ENCODE measurements around the gene PAQR7. TPM values are rescaled to one million over a fixed set of nuclear protein-coding genes. Genes with fewer than 3 reads are reported as not detected.

PAQR7 gene
- total RNA-seq, 1 experiment from 2014 or later = 4.4 TPM

- Mint-ChIP-seq H3K4me1 (ENCODE audit: insufficient read depth, unreplicated experiment) (peaks cover 7% of the 10 kb centered on the region), H3K27ac (ENCODE audit: low read depth, unreplicated experiment) (no peak overlapping the region), H3K36me3 (ENCODE audit: insufficient read depth, unreplicated experiment) (no peaks in the 10 kb centered on the region), H3K4me3 (ENCODE audit: unreplicated experiment) (no peak overlapping the region), H3K27me3 (ENCODE audit: insufficient read depth, unreplicated experiment) (no peaks in the 10 kb centered on the region), H3K9me3 (ENCODE audit: unreplicated experiment) (no peaks in the 10 kb centered on the region)
- no peak for DNase-seq (ENCODE audit: unreplicated experiment)
- intact Hi-C loops (cut with micrococcal nuclease) = no loop called here
- no TSS peak for BruUV-seq (replicated peaks)
- TF ChIP-seq CTCF (IDR thresholded peaks at IDR 0.05; ENCODE audit: unreplicated experiment) = no peak
- POLR2A ChIA-PET = no interaction called here
- CTCF ChIA-PET = interaction anchor here (0.6 to 1.5 kb wide), 2 partner anchors 13 to 324 kb away, joined by 3 to 5 read pairs; no protein-coding TSS in a partner anchor
These were observed 33.5 kb upstream of the PAQR7 start for GRCh38 chr1:25909040-25909439.

- H3K36me3 Mint-ChIP-seq (ENCODE audit: insufficient read depth, unreplicated experiment) = no peaks in the 10 kb centered on the region
- POLR2A ChIA-PET = interaction anchor here (0.5 to 4.4 kb wide), 3 partner anchors 88 to 425 kb away, joined by 3 to 27 read pairs (median 4); partner anchors contain the start of gene PAFAH2
- no peak for TF ChIP-seq CTCF (IDR thresholded peaks at IDR 0.05; ENCODE audit: unreplicated experiment)
- DNase-seq (ENCODE audit: unreplicated experiment) = no peak
- CTCF ChIA-PET = interaction anchor here (1.5 kb wide), 1 partner anchor 12 kb away, joined by 5 read pairs; no protein-coding TSS in a partner anchor
- H3K4me1 Mint-ChIP-seq (ENCODE audit: insufficient read depth, unreplicated experiment) = peaks cover 11% of the 10 kb centered on the region
- no TSS peak for BruUV-seq (replicated peaks)
- H3K4me3 Mint-ChIP-seq (ENCODE audit: unreplicated experiment) = no peak overlapping the region
- no peaks in the 10 kb centered on the region for H3K27me3 Mint-ChIP-seq (ENCODE audit: insufficient read depth, unreplicated experiment)
- H3K9me3 Mint-ChIP-seq (ENCODE audit: unreplicated experiment) = no peaks in the 10 kb centered on the region
- intact Hi-C loops (cut with micrococcal nuclease) = no loop called here
- no peak overlapping the region for H3K27ac Mint-ChIP-seq (ENCODE audit: low read depth, unreplicated experiment)
These were observed 32.7 kb upstream of the PAQR7 start for GRCh38 chr1:25908161-25908560.

DNA sequence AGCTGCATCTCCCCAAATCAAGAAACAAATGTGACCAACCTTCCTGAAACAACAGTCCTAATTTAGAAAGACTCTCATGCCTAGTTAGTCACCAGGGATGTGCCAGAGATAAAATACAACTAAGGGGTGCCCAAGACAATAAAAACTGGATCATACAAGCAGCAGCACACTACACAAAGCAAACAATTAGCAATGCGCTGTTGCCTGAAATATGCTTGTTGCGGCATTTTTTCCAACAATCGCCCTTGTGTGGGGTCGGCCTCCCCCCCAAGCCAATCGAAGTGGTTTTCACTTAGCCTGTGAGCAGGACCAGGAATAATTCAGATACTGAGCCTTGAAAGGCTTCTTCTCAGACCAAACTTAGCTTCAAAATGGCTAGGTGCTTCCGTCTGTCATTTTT is 32.1 kb upstream of the PAQR7 start:
- ChIA-PET POLR2A (interaction anchor here (0.7 to 4.4 kb wide), 2 partner anchors 89 to 411 kb away, joined by 3 to 27 read pairs; partner anchors contain the start of gene PAFAH2), CTCF (interaction anchor here (0.6 to 1.5 kb wide), 3 partner anchors 12 to 548 kb away, joined by 3 to 5 read pairs (median 4); partner anchors contain the start of gene MTFR1L)
- Mint-ChIP-seq H3K36me3 (ENCODE audit: insufficient read depth, unreplicated experiment) (no peaks in the 10 kb centered on the region), H3K9me3 (ENCODE audit: unreplicated experiment) (no peaks in the 10 kb centered on the region), H3K27ac (ENCODE audit: low read depth, unreplicated experiment) (no peak overlapping the region), H3K27me3 (ENCODE audit: insufficient read depth, unreplicated experiment) (no peaks in the 10 kb centered on the region), H3K4me1 (ENCODE audit: insufficient read depth, unreplicated experiment) (peaks cover 12% of the 10 kb centered on the region), H3K4me3 (ENCODE audit: unreplicated experiment) (peak overlapping the region; percentile 91)
- intact Hi-C loops (cut with micrococcal nuclease) = no loop called here
- no peak for TF ChIP-seq CTCF (IDR thresholded peaks at IDR 0.05; ENCODE audit: unreplicated experiment)
- DNase-seq (ENCODE audit: unreplicated experiment) = no peak
- BruUV-seq (replicated peaks) = no TSS peak

DNA sequence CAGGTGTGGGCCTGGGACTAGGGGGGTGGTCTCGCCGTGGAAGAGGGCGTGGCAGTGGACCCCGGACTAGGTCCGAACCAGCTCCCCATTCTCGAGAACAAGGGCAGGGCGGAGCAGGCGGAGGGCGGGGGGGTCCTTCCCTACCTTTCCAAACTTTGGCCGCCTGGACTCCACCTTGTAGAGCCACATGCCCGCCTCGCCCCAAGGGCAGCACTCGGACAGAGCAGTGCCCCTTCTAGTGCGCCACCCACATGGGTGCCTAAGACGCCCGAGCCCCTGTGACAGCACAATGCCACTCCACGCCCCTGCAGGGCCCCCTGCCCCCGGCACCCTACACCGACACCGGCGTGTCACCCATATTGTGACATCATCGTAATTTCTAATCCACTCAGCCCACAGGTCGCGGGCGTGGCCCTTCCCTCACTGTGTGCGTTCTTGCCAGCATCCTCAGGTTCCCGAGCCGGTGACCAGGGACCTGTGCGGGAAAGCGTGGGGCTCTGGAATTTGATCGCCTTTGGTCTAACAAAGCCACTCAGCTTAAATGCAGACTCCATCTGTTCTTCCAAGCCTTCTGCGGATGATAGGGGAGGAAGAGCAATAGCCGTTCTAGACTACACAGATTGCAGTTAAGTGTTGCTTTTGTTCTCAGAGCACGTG is 31.3 kb upstream of the PAQR7 start:
- no TSS peak for BruUV-seq (replicated peaks)
- H3K27me3 Mint-ChIP-seq (ENCODE audit: insufficient read depth, unreplicated experiment) = no peaks in the 10 kb centered on the region
- no peak for DNase-seq (ENCODE audit: unreplicated experiment)
- no peak for TF ChIP-seq CTCF (IDR thresholded peaks at IDR 0.05; ENCODE audit: unreplicated experiment)
- intact Hi-C loops (cut with micrococcal nuclease) = no loop called here
- no peaks in the 10 kb centered on the region for H3K9me3 Mint-ChIP-seq (ENCODE audit: unreplicated experiment)
- H3K4me3 Mint-ChIP-seq (ENCODE audit: unreplicated experiment) = peak overlapping the region; percentile 91
- no peak overlapping the region for H3K27ac Mint-ChIP-seq (ENCODE audit: low read depth, unreplicated experiment)
- peaks cover 6% of the 10 kb centered on the region for H3K4me1 Mint-ChIP-seq (ENCODE audit: insufficient read depth, unreplicated experiment)
- ChIA-PET POLR2A (interaction anchor here (0.8 to 6.4 kb wide), 3 partner anchors 11 to 89 kb away, joined by 4 to 75 read pairs (median 27); partner anchors contain the start of gene PAFAH2), CTCF (interaction anchor here (0.6 to 1.0 kb wide), 2 partner anchors 90 to 547 kb away, joined by 3 to 4 read pairs; partner anchors contain the start of gene PAFAH2)
- no peaks in the 10 kb centered on the region for H3K36me3 Mint-ChIP-seq (ENCODE audit: insufficient read depth, unreplicated experiment)

All from MCF 10A (cell line).